Urinary bladder (tissue), 4 donors: Measurements from ENCODE around the gene SEC31B. TPM values are rescaled to one million over a fixed set of nuclear protein-coding genes. Genes with fewer than 3 reads are reported as not detected.

Experiments
- DNase-seq: peaks from one replicate; pipeline ENCODE4 v3.0.0-alpha.2; 2015; ENCODE audit errors: extremely low spot score
- H3K27ac ChIP-seq: one replicate; pipeline ENCODE4 v1.5.1; 2013; ENCODE audit warnings: low read depth, mild to moderate bottlenecking, moderate library complexity
- H3K36me3 ChIP-seq: one replicate; pipeline ENCODE4 v1.6.1; 2013; ENCODE audit warnings: mild to moderate bottlenecking, moderate library complexity; ENCODE audit not compliant: insufficient read depth
- H3K4me1 ChIP-seq: one replicate; pipeline ENCODE4 v1.6.1; 2013; ENCODE audit warnings: mild to moderate bottlenecking, moderate library complexity; ENCODE audit not compliant: insufficient read depth
- H3K4me3 ChIP-seq: one replicate; pipeline ENCODE4 v1.5.1; 2013; ENCODE audit warnings: low read depth, low read length
- WGBS: extraction: QIAGEN DNeasy Blood & Tissue Kit; methylation state at CpG from one replicate; pipeline ENCODE4 v1.1.7; 2013; 5-methylcytosine and 5-hydroxymethylcytosine counted together
- polyA plus RNA-seq: library from polyadenylated mRNA; stranded (reverse); fragments of 200-250 nt; gene quantifications from one replicate; pipeline ENCODE4 v1.2.3, GENCODE V29; 2013
- total RNA-seq: library from RNA; depleted of rRNA; stranded (reverse); fragments of >200 nt; gene quantifications from one replicate; pipeline ENCODE4 v1.2.3, GENCODE V29; 2014
- donor health status: healthy with polysubstance abuse.
- donor health status: healthy.

Gene SEC31B
- total and polyA plus RNA-seq, 2 donors, result 5.1 to 7.0 TPM

DNA sequence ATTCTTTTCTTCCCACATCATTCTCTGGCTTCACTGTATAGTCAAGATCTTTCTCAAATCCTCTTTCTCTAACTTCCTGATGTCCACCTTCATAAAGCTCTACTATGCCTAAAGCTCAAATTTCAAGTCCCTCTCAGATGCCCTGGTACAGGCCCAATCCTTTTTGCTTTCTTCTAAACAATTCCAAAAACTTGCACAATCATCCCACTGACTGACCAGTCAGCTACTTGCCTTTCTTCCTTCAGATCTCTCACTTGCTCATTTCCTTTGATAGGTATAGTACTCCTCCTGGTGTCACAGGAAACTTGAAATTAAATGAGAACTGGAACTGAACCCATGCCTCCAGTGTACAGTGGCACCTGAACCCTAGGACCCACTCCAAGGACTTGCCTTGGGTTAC is 18.2 kb downstream of the SEC31B start:
- Histone ChIP-seq H3K4me3 (no peak overlapping the region), H3K36me3 (peaks cover 2% of the 10 kb centered on the region), H3K27ac (no peak overlapping the region), H3K4me1 (no peaks in the 10 kb centered on the region)
- no peak for DNase-seq

DNA sequence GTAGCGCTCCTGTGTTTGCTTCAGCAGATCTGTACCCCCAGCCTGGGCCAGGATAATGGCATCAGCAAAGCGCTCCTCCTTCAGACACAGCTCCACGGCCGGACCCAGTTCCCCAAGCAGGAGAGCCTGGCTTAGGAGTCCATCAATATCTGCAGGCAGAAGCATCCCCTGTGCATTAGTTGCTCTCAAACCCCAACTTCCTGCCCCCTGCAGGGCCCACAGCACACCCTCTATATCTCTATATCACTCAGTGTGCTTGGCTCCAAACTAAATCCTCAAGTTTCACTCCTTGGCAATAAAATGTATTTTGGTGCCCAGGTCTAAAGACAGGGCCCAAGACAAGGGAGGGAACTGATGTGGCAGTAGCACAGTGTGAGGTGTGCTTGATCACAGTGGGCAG is 21.6 kb downstream of the SEC31B start:
- H3K4me3 ChIP-seq, result no peak overlapping the region
- DNase-seq, result no peak
- no peaks in the 10 kb centered on the region for H3K4me1 ChIP-seq
- H3K36me3 ChIP-seq, result peaks cover 2% of the 10 kb centered on the region
- WGBS, result 91% methylated on average over 4 of the region's 4 CpGs
- no peak overlapping the region for H3K27ac ChIP-seq

DNA sequence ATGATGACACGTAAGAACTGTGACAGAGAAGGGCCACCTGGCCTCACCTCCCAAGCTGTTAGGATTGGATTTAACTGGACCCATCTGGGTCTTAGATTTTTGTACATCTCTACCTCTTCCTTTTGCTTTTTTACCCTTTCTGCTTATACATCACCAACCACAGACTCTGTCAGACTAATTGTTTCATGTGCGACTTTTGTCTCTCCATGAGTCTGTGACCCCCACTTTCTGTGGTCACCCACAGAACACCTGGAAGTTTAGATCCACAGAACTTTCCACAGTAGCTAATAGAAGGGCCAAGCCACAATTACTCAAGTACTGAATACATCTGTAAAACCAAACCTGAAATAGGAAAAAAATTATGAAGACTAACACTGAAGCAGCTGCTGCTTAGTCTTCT is 23.1 kb downstream of the SEC31B start:
- Histone ChIP-seq H3K36me3 (peaks cover 2% of the 10 kb centered on the region), H3K4me3 (no peak overlapping the region), H3K27ac (no peak overlapping the region), H3K4me1 (no peaks in the 10 kb centered on the region)
- no peak for DNase-seq
- WGBS, result 92% methylated on average over 2 of the region's 2 CpGs

DNA sequence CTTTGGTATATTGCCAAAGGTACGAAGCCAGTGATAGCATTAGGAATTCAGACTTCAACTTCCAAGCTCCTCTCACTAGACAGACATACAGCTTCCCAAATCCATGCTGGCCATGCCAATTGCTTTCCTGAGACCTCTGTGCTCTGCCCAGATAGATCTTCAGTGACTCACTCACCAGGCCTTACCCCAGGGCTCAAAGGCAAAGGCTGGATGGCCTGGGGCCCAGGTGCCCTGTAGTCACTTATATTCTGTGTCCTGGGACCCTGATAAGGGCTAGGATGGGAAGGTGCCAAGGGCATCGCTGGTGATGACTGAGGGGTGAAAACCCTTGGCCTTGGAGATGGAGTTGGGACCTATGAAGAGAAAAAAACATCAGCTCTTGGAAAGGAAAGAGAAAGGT is 29.1 kb downstream of the SEC31B start:
- no peak overlapping the region for H3K27ac ChIP-seq
- H3K4me3 ChIP-seq, result no peak overlapping the region
- no peaks in the 10 kb centered on the region for H3K4me1 ChIP-seq
- no peaks in the 10 kb centered on the region for H3K36me3 ChIP-seq
- no peak for DNase-seq
- 91% methylated on average over 2 of the region's 2 CpGs for WGBS

DNA sequence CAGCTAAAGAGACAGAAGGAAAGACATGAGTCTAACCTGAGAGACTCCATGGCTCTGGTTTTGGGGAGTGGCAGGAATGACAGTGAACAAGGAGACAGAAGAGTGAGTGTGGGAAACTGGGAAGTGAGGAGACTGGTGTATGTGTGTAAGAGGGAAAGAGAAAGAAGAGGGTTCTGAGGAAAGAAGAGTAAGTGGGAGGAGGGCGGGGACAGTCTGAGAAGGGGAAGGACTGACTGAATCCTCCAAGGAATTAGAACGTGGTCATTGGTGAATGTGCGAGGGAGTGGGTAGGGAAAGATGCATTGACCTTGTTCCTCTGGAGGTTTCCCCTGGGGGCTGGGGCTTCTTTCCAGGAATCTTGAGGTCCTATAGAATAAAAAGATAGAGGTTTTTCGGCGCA is 30.3 kb downstream of the SEC31B start:
- Histone ChIP-seq H3K36me3 (no peaks in the 10 kb centered on the region), H3K27ac (no peak overlapping the region)
- WGBS, result 88% methylated on average over 5 of the region's 5 CpGs

DNA sequence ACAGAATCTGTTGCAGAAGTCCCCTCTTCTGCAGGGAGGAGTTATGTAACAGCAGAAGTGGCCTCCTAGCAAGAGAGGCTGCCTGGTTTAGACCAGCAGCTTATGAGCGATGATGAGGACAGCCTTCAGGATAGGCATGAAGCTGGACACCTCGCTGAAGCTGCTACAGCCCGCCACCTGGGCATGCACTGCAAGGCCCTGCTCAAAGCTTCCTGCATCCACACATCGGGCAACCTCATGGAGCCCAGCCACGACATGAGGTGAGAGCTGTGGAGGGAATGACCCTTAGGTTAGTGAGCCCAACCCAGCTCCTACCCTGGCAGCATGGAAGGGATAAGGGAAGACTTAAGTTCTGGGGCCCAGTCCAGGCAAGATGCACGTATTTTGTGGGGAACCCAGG is 32.1 kb downstream of the SEC31B start:
- Histone ChIP-seq H3K36me3 (no peaks in the 10 kb centered on the region), H3K27ac (no peak overlapping the region), H3K4me3 (no peak overlapping the region), H3K4me1 (no peaks in the 10 kb centered on the region)
- DNase-seq, result no peak
- 92% methylated on average over 6 of the region's 6 CpGs for WGBS

More for the DNA sequence above, 30.3 kb downstream of the SEC31B start:
- no peaks in the 10 kb centered on the region for H3K4me1 ChIP-seq
- H3K4me3 ChIP-seq, result no peak overlapping the region
- DNase-seq, result no peak

DNA sequence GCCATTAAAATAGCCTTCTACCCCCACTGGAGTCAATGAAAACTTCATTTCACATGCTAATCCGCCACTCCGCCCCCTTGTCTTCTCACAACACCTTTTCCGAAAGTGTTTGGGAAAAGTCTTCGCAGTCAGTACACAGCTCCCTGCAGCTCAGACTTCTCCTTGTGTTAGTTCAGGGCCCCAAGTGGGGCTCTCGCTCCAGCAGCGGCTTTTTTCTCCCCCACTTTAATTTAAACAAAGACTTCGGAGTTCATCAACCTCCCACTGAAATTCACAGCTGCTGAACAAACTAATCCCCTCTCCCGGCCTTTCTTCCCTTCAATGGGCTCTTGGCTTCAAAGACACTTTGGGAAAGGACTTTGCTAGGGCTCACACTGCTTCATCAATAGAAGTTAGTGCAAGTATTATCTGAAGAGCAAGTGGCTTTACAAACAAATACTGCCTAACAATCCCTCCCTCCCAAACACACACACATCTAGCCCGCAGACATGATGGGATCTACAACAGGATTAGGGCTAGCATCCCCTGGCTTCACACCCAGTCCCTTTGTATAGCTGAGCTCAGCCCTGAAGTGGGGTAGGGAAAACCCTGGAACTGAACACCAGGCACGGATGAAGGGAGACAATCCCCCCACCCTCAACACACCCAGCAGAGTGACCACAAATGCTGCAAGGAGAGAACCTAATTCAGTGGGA is 33.7 kb downstream of the SEC31B start:
- Histone ChIP-seq H3K4me3 (no peak overlapping the region), H3K36me3 (no peaks in the 10 kb centered on the region), H3K27ac (no peak overlapping the region), H3K4me1 (no peaks in the 10 kb centered on the region)
- WGBS, result 87% methylated on average over 10 of the region's 10 CpGs
- no peak for DNase-seq

DNA sequence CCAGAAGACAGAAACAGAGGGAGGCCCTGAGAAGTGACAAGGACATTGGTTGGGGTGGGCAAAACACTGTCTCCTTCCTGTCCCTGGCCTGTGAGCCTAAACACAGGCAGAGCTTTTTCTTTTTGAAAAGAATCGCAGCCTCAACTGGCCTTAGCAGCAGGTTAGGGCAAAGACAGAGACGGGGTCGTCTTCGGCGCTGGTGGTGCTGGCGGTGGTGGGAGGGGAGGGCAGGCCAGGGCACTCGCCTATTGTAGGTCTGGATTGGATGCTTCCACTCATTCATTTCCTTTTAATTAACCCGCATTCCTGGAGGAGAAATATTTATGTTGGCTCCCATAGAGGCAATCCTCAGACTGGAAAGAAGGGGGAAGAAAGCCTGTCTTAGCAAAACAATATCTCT is 34.3 kb downstream of the SEC31B start:
- H3K36me3 ChIP-seq, result no peaks in the 10 kb centered on the region
- H3K4me3 ChIP-seq, result no peak overlapping the region
- no peak for DNase-seq
- 70% methylated on average over 8 of the region's 8 CpGs for WGBS
- no peak overlapping the region for H3K27ac ChIP-seq
- no peaks in the 10 kb centered on the region for H3K4me1 ChIP-seq

DNA sequence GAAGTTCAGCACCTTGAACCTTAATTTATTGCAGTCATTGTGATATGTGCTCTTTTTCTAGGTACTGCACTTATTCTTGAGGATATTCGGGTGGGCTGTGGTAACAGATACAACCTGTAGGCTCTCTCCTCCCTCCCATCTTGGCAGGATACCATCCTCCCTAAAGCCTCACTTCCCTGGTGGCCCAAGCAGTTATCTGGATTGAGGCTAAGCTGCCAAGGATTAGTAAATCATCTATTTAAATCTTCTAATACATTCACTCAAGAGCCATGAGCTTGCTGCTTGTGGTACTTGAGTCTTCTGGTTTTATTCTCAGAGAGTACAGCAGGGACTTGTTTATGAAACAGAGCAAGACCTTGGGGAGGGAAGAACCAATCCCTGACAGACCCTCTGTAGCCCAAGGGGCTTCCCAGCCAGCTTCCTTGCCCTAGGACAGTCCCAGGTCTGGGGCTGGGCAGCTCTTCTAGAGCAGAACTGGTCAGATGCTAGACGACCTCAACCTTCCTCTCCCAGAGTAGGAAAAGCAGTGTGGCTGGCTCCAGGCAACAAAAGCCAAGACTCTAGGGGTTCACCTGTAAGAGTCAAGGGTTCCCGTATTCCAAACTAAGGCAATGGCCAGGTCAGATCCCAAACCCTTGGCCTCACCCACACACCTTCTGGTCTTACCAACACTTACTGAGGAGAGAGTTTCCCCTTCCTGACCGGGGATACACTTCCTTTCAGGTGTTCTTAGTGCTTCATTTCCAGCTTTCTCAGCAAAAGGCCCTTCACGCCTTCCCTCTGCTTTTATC is 35.6 kb downstream of the SEC31B start:
- H3K36me3 ChIP-seq, result no peaks in the 10 kb centered on the region
- H3K27ac ChIP-seq, result no peak overlapping the region
- 80% methylated on average over 5 of the region's 5 CpGs for WGBS
- H3K4me3 ChIP-seq, result no peak overlapping the region
- DNase-seq, result no peak
- no peaks in the 10 kb centered on the region for H3K4me1 ChIP-seq

DNA sequence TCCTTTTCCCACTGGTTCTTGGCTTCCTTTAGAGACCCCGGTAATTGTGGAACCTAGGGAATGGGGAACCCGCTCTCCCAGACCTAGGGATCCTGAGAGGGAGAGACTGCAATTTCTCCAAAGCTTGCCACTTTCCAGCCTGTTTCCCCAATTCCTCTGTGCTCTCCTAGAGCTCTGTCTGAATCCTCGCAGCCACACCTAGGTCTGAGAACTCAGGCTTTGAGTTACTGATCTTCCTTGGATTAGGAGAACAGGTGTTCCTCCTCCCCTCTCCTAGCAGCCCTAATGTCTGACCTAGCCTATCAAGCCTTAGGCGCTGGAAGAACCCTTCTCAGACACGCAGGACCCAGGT is 36.9 kb downstream of the SEC31B start:
- Histone ChIP-seq H3K4me1 (no peaks in the 10 kb centered on the region), H3K27ac (no peak overlapping the region), H3K36me3 (no peaks in the 10 kb centered on the region), H3K4me3 (no peak overlapping the region)
- no peak for DNase-seq
- 32% methylated on average over 5 of the region's 5 CpGs for WGBS

DNA sequence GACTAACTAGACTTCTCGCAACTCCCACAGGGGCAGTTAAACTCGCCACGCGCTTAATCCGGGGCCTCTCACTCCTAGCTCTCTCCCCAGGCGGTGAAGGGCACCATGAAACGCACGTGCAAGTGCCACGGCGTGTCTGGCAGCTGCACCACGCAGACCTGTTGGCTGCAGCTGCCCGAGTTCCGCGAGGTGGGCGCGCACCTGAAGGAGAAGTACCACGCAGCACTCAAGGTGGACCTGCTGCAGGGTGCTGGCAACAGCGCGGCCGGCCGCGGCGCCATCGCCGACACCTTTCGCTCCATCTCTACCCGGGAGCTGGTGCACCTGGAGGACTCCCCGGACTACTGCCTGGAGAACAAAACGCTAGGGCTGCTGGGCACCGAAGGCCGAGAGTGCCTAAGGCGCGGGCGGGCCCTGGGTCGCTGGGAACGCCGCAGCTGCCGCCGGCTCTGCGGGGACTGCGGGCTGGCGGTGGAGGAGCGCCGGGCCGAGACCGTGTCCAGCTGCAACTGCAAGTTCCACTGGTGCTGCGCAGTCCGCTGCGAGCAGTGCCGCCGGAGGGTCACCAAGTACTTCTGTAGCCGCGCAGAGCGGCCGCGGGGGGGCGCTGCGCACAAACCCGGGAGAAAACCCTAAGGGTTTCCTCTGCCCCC is 37.4 kb downstream of the SEC31B start:
- DNase-seq, result no peak
- Histone ChIP-seq H3K4me1 (no peaks in the 10 kb centered on the region), H3K27ac (no peak overlapping the region), H3K4me3 (peak overlapping the region; percentile 45), H3K36me3 (no peaks in the 10 kb centered on the region)
- under 1% methylated on average over 59 of the region's 59 CpGs for WGBS

DNA sequence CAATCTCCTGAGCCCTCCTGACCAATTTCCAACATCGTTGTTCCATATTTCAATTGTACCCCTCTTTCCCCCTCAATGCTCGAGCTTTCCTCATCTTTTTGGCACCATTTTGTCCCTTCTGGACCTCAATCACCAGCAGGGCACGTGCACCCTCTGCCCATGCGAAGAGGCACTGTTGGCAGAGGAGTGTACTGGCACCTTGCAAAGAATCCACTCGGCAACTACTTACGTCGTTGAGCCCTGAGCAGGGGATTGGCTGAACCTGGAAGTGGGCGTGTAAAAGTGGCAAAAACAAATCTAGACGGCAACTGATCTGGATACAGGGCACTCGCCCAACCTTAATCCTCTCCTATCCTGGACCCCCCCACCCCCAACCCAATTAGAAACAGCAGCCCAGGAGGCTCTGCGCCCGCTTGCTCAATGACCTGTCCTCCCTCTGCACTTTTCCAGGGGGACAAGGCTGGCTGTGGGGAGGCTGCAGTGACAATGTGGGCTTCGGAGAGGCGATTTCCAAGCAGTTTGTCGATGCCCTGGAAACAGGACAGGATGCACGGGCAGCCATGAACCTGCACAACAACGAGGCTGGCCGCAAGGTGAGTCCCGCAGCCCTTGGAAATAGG is 38.1 kb downstream of the SEC31B start:
- WGBS, result 2% methylated on average over 19 of the region's 19 CpGs

DNA sequence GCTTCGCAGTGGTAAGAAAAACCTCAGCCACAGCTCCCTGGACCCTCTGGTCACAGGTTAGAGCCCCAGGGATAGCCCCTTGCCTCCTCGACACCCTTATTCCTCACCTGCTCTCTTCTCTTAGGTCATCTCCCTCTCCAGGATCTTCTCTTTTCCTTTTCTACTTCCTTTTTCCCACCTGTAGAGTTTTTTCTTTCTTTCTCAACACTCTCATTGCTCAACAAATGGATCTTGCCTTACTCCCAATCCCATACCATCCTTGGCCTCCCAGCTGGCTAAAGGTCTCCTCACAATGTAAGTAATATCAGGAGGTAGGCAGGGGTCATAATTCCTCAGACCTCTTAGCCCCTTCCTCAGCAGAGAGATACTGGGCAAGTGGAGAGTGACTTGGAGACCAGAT is 39.7 kb downstream of the SEC31B start:
- 62% methylated on average over 2 of the region's 2 CpGs for WGBS
- Histone ChIP-seq H3K36me3 (no peaks in the 10 kb centered on the region), H3K4me3 (no peak overlapping the region), H3K27ac (no peak overlapping the region), H3K4me1 (no peaks in the 10 kb centered on the region)
- no peak for DNase-seq

More for the DNA sequence above, 38.1 kb downstream of the SEC31B start:
- Histone ChIP-seq H3K4me1 (no peaks in the 10 kb centered on the region), H3K36me3 (no peaks in the 10 kb centered on the region), H3K4me3 (peak overlapping the region; percentile 45), H3K27ac (no peak overlapping the region)
- DNase-seq, result peak; percentile 83

DNA sequence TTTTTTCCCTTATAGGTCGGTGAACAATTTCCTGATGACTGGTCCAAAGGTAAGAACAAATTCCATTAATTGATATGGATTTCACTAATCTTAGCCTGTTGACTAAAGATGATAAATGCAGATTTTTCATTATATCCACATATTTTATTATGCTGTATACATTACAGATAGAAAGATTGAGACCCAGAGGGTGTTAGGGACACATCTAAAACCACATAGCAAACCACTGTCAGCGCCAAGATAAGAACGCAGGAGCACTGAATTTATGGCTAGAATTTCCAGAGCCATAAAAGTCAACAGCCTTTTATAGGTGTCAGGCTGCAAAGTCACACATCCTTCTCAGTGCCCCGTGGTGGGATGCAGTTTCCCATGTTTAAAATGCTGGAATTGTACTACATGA is 40.6 kb downstream of the SEC31B start:
- no peak for DNase-seq
- Histone ChIP-seq H3K36me3 (no peaks in the 10 kb centered on the region), H3K4me1 (no peaks in the 10 kb centered on the region), H3K4me3 (no peak overlapping the region), H3K27ac (no peak overlapping the region)
- 7% methylated on average over 4 of the region's 4 CpGs for WGBS
